GM19324 (cell line): ENCODE results near the gene PTGDR2.

Source experiments
- ATAC-seq: cut with Tn5 transposase; IDR thresholded peaks from one replicate; pipeline ENCODE4 v1.9.1; 2021; ENCODE audit warnings: mild to moderate bottlenecking, moderate library complexity; ENCODE audit not compliant: unreplicated experiment, low FRiP score

Gene PTGDR2

GRCh38 chr11:60859616-60860250 lies 4.0 kb upstream of the PTGDR2 start:
- no peak for ATAC-seq

- no peak for ATAC-seq
Measured at GRCh38 chr11:60858731-60859464, 3.1 kb upstream of the PTGDR2 start.

- ATAC-seq, result no peak
Measured at GRCh38 chr11:60858236-60858635, 2.5 kb upstream of the PTGDR2 start.

- ATAC-seq, result no peak
Measured at GRCh38 chr11:60857378-60858232, 1.9 kb upstream of the PTGDR2 start.

GRCh38 chr11:60854847-60855725 lies 664 bp downstream of the PTGDR2 start:
- ATAC-seq, result no peak

GRCh38 chr11:60854140-60854846 lies 1.5 kb downstream of the PTGDR2 start:
- no peak for ATAC-seq

GRCh38 chr11:60852982-60853950 lies 2.5 kb downstream of the PTGDR2 start:
- no peak for ATAC-seq

- no peak for ATAC-seq
Measured at GRCh38 chr11:60852117-60852981, 3.4 kb downstream of the PTGDR2 start.

- ATAC-seq, result no peak
Measured at GRCh38 chr11:60851327-60852104, 4.2 kb downstream of the PTGDR2 start.

GRCh38 chr11:60849641-60850520 lies 5.9 kb downstream of the PTGDR2 start:
- no peak for ATAC-seq

- no peak for ATAC-seq
Measured at GRCh38 chr11:60848714-60849151, 7.0 kb downstream of the PTGDR2 start.

GRCh38 chr11:60847896-60848295 lies 7.9 kb downstream of the PTGDR2 start:
- ATAC-seq, result no peak

GRCh38 chr11:60847281-60847680 lies 8.5 kb downstream of the PTGDR2 start:
- no peak for ATAC-seq

- ATAC-seq, result no peak
Measured at GRCh38 chr11:60845338-60845737, 10.4 kb downstream of the PTGDR2 start.

GRCh38 chr11:60844870-60845221 lies 10.9 kb downstream of the PTGDR2 start:
- ATAC-seq, result no peak
